Mesodermal cell (in vitro differentiated cells): ENCODE measurements around the gene CACNA2D2.

Experiments used
- H3K27ac ChIP-seq: 2 replicates; pipeline ENCODE4 v1.7.0; 2013; ENCODE audit warnings: mild to moderate bottlenecking, low read depth, low read length, moderate library complexity; ENCODE audit not compliant: severe bottlenecking
- H3K36me3 ChIP-seq: 2 replicates; pipeline ENCODE4 v1.7.1; 2013; ENCODE audit warnings: mild to moderate bottlenecking, low read length, moderate library complexity; ENCODE audit not compliant: control insufficient read depth, insufficient read depth
- H3K4me1 ChIP-seq: one replicate; pipeline ENCODE4 v1.7.1; 2013; ENCODE audit warnings: mild to moderate bottlenecking, low read length; ENCODE audit not compliant: insufficient read depth, control insufficient read depth, poor library complexity, severe bottlenecking
- H3K4me3 ChIP-seq: 2 replicates; pipeline ENCODE4 v1.7.0; 2013; ENCODE audit warnings: low read length, control low read depth, mild to moderate bottlenecking; ENCODE audit not compliant: insufficient read depth, poor library complexity, severe bottlenecking; ENCODE audit errors: extremely low read depth
- H3K9me3 ChIP-seq: 2 replicates; pipeline ENCODE4 v1.7.1; 2013; ENCODE audit warnings: mild to moderate bottlenecking, low read length, moderate library complexity; ENCODE audit not compliant: control insufficient read depth
- WGBS, 2 experiments: methylation state at CpG; one replicate each; pipeline ENCODE4 v1.1.5; 2013; ENCODE audit warnings: missing lambda C conversion rate in 2 of 2; ENCODE audit not compliant: insufficient coverage in 2 of 2; 5-methylcytosine and 5-hydroxymethylcytosine counted together

CACNA2D2 gene

DNA sequence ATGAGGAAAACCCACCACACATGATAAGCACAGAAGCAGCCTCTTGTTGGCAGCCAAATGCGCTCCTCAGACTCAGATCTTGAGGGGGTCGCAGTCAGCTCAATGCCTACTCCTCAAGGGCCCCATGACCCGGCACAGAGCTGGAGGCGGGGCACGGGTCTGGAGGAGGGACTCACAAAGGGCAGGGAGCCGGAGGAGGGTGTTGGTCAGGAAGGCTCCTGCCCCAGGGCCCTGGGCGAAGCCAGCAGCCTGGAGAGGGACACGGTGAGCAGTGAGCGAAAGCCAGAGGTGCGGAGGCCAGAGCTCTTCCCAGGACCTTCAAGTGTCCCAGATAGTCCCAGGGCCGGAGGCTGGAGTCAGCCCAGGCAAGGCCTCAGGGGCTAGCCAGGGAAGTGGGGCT, 9.8 kb downstream of the CACNA2D2 start:
- Histone ChIP-seq H3K36me3 (no peaks in the 10 kb centered on the region), H3K9me3 (no peaks in the 10 kb centered on the region), H3K4me1 (peaks cover 2% of the 10 kb centered on the region), H3K4me3 (no peak overlapping the region), H3K27ac (no peak overlapping the region)
- WGBS, 2 experiments: 93% methylated on average over 9 to 11 of the region's 11 CpGs

- H3K4me1 ChIP-seq: peaks cover 2% of the 10 kb centered on the region
- WGBS, 2 experiments: 91 to 100% methylated on average over 1 to 3 of the region's 4 CpGs
- no peak overlapping the region for H3K4me3 ChIP-seq
- H3K36me3 ChIP-seq: no peaks in the 10 kb centered on the region
- H3K9me3 ChIP-seq: no peaks in the 10 kb centered on the region
- no peak overlapping the region for H3K27ac ChIP-seq
Observed at GRCh38 chr3:50493086-50493485, 10.3 kb downstream of the CACNA2D2 start.

DNA sequence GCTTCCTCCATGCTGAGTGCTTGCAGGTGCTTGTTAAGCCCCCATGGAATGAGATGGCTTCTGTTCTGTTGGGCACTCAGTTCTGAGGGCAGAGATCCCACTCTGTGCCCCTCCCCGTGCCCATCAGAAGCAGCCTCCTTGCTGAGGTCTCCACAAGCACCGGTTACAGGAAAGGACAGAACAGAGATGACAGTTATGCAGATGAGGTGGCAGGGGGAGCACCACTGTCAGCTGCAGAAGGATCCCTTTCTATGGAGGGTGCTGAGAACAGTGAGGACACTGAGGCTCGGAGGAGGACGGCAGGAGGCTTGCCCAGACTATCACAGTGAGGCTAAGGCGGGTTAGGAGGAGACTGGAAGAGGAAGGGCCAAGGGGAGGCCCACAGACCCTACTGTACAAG, 12.4 kb downstream of the CACNA2D2 start:
- Histone ChIP-seq H3K4me1 (peaks cover 3% of the 10 kb centered on the region), H3K9me3 (no peaks in the 10 kb centered on the region), H3K4me3 (no peak overlapping the region), H3K27ac (no peak overlapping the region), H3K36me3 (no peaks in the 10 kb centered on the region)
- WGBS, 2 experiments: 76 to 80% methylated on average over 5 of the region's 5 CpGs

DNA sequence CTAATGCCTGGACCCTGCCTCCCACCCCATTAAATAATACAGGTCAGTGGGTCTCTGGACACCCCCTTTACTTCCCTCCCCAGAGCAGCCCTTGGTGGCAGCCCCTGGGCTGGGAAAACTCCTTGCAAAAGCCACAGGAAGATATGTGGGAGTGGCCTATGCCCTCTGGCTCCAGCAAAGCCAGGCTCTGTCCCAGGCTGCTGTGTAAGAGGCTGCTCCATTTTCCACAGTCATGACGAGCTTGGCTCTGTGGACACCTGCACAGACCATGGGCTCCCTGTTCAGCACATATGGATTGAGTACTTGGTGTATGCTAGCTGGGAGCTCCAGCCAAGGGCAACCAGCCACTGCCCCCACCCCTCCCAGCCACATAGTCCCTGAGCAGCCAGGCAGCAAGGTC, 13.0 kb downstream of the CACNA2D2 start:
- Histone ChIP-seq H3K4me3 (no peak overlapping the region), H3K9me3 (no peaks in the 10 kb centered on the region), H3K4me1 (peaks cover 9% of the 10 kb centered on the region), H3K36me3 (no peaks in the 10 kb centered on the region), H3K27ac (no peak overlapping the region)
- no CpG with 5 or more reads among the region's 1 CpG for WGBS, 2 experiments

- H3K4me1 ChIP-seq: peaks cover 9% of the 10 kb centered on the region
- H3K27ac ChIP-seq: no peak overlapping the region
- WGBS, 2 experiments: 88 to 91% methylated on average over 5 of the region's 6 CpGs
Observed at GRCh38 chr3:50487181-50487580, 16.3 kb downstream of the CACNA2D2 start.

DNA sequence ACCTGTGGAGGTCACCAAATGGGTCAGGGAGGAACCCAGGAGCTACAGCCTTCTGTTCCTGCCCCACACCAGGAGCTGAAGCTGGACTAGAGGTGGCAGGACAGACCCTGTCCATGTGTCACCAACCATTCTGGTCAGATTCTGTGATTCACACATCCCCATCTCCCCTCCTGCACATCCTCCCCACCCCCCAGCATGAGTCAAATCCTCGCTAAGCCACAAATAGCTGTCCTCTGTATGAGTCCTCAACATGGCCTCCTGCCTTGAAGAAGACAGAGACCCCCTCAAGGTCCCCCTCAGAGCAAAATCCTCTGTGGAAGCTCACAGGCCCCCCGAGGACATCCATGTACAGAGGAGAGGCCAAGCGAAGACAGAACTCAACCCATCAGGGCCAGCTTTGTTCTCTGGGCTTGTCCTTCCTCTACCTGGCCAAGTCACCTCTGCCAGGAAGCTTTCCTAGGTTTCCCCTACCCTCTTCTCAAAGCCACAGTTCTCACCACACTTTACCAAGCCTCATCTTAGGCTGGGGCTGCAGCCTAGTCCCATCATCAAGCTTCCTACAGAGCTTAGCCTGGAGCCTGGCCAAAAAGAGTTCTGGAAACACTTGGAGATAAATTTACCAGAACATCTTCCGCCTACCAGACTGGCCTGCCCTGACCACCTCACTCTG, 17.1 kb downstream of the CACNA2D2 start:
- H3K4me3 ChIP-seq: no peak overlapping the region
- WGBS, 2 experiments: 83 to 92% methylated on average over 2 to 4 of the region's 4 CpGs
- H3K36me3 ChIP-seq: no peaks in the 10 kb centered on the region
- no peak overlapping the region for H3K27ac ChIP-seq
- H3K9me3 ChIP-seq: no peaks in the 10 kb centered on the region
- H3K4me1 ChIP-seq: peaks cover 9% of the 10 kb centered on the region

More at GRCh38 chr3:50487181-50487580, 16.3 kb downstream of the CACNA2D2 start:
- Histone ChIP-seq H3K4me3 (no peak overlapping the region), H3K9me3 (no peaks in the 10 kb centered on the region), H3K36me3 (no peaks in the 10 kb centered on the region)

- no peaks in the 10 kb centered on the region for H3K9me3 ChIP-seq
- 68 to 88% methylated on average over 5 to 6 of the region's 8 CpGs for WGBS, 2 experiments
- H3K27ac ChIP-seq: no peak overlapping the region
Observed at GRCh38 chr3:50484722-50485121, 18.7 kb downstream of the CACNA2D2 start.

DNA sequence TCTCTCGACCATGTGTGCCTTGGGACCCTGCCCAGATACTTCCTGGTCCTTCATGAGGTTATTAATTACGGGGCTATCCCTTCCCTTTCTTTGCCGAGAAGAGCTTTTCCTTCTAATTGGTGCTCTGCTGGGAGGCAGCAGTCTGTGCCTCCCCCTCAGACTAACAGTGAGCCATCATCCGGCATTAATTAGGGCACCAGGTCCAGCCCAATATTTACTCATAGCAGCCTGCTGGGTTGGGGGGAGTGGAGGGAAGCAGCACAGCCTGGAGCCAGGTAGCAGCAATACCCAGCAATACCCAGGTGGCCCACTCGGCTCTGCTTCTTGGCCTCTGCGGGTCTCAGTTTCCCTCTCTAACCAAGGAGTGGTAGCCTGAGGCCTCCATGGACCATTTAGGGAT, 20.1 kb downstream of the CACNA2D2 start:
- H3K9me3 ChIP-seq: no peaks in the 10 kb centered on the region
- 88 to 90% methylated on average over 4 to 5 of the region's 6 CpGs for WGBS, 2 experiments
- H3K27ac ChIP-seq: no peak overlapping the region
- no peak overlapping the region for H3K4me3 ChIP-seq
- H3K4me1 ChIP-seq: peaks cover 9% of the 10 kb centered on the region
- no peaks in the 10 kb centered on the region for H3K36me3 ChIP-seq

More at GRCh38 chr3:50484722-50485121, 18.7 kb downstream of the CACNA2D2 start:
- H3K4me3 ChIP-seq: no peak overlapping the region
- peaks cover 9% of the 10 kb centered on the region for H3K4me1 ChIP-seq
- H3K36me3 ChIP-seq: no peaks in the 10 kb centered on the region

- no peak overlapping the region for H3K4me3 ChIP-seq
- no peaks in the 10 kb centered on the region for H3K9me3 ChIP-seq
- H3K36me3 ChIP-seq: no peaks in the 10 kb centered on the region
- no peak overlapping the region for H3K27ac ChIP-seq
- H3K4me1 ChIP-seq: peaks cover 9% of the 10 kb centered on the region
- WGBS, 2 experiments: 58 to 67% methylated on average over 3 to 4 of the region's 4 CpGs
Observed at GRCh38 chr3:50481992-50482391, 21.4 kb downstream of the CACNA2D2 start.

DNA sequence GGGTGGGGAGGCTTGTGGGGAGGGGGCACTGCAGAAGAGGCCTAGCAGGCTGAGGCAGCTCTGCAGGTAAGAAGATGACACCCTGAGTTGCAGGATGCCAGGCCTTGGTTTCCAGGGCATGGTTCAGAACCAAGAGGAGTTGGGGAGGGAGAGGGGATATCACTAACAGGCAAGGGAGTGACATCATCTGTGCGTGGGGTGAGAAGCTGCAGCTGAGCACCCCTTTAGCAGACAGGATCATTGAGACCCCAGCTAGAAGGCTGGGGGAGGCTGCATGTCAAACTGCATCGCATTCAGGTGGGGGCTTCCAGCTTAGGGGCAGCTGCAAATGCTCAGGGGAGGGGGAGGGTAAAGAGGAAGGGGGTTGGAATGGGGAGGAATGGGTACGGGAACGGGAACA, 23.0 kb downstream of the CACNA2D2 start:
- Histone ChIP-seq H3K9me3 (no peaks in the 10 kb centered on the region), H3K4me3 (no peak overlapping the region), H3K4me1 (no peaks in the 10 kb centered on the region), H3K36me3 (no peaks in the 10 kb centered on the region), H3K27ac (no peak overlapping the region)
- 70 to 100% methylated on average over 1 of the region's 4 CpGs for WGBS, 2 experiments

- peaks cover 6% of the 10 kb centered on the region for H3K4me1 ChIP-seq
- WGBS, 2 experiments: 59 to 71% methylated on average over 3 to 4 of the region's 4 CpGs
- no peak overlapping the region for H3K27ac ChIP-seq
- no peaks in the 10 kb centered on the region for H3K9me3 ChIP-seq
- no peaks in the 10 kb centered on the region for H3K36me3 ChIP-seq
- H3K4me3 ChIP-seq: no peak overlapping the region
Observed at GRCh38 chr3:50479523-50479922, 23.9 kb downstream of the CACNA2D2 start.
